NCI-H2227 treated with DMSO at 0.1 percent for 48 hours (cell line): ENCODE results near the gene PRRT4.

Experiments used
- DNase-seq: peaks from one replicate; lab custom pipeline; 2025; lab: John Stamatoyannopoulos, UW

Gene PRRT4

GRCh38 chr7:128374041-128374440 lies 12.6 kb upstream of the PRRT4 start:
- DNase-seq: no peak

GRCh38 chr7:128373606-128374005 lies 12.1 kb upstream of the PRRT4 start:
- DNase-seq: no peak

- DNase-seq: no peak
These were observed 9.0 kb upstream of the PRRT4 start for GRCh38 chr7:128370491-128370890.

GRCh38 chr7:128366986-128367385 lies 5.5 kb upstream of the PRRT4 start:
- no peak for DNase-seq

- DNase-seq: no peak
These were observed 4.8 kb upstream of the PRRT4 start for GRCh38 chr7:128366300-128366699.

GRCh38 chr7:128365432-128365831 lies 3.9 kb upstream of the PRRT4 start:
- no peak for DNase-seq

- DNase-seq: no peak
These were observed 2.8 kb upstream of the PRRT4 start for GRCh38 chr7:128364166-128364870.

GRCh38 chr7:128363261-128363721 lies 1.8 kb upstream of the PRRT4 start:
- no peak for DNase-seq

- DNase-seq: no peak
These were observed 1.2 kb upstream of the PRRT4 start for GRCh38 chr7:128362670-128363069.

- DNase-seq: no peak
These were observed 1.2 kb downstream of the PRRT4 start for GRCh38 chr7:128360359-128360678.

- no peak for DNase-seq
These were observed 1.6 kb downstream of the PRRT4 start for GRCh38 chr7:128359939-128360338.

- DNase-seq: no peak
These were observed 2.2 kb downstream of the PRRT4 start for GRCh38 chr7:128359336-128359735.

GRCh38 chr7:128358233-128358632 lies 3.3 kb downstream of the PRRT4 start:
- no peak for DNase-seq

GRCh38 chr7:128357217-128357613 lies 4.3 kb downstream of the PRRT4 start:
- DNase-seq: no peak

- no peak for DNase-seq
These were observed 4.8 kb downstream of the PRRT4 start for GRCh38 chr7:128356546-128357216.

GRCh38 chr7:128353610-128354009 lies 7.9 kb downstream of the PRRT4 start:
- no peak for DNase-seq

- no peak for DNase-seq
These were observed 8.3 kb downstream of the PRRT4 start for GRCh38 chr7:128353189-128353588.

GRCh38 chr7:128352636-128353035 lies 8.9 kb downstream of the PRRT4 start:
- DNase-seq: no peak

GRCh38 chr7:128352153-128352537 lies 9.3 kb downstream of the PRRT4 start:
- no peak for DNase-seq

GRCh38 chr7:128351296-128352152 lies 10.0 kb downstream of the PRRT4 start:
- no peak for DNase-seq

- DNase-seq: no peak
These were observed 10.7 kb downstream of the PRRT4 start for GRCh38 chr7:128350708-128351295.

- no peak for DNase-seq
These were observed 12.0 kb downstream of the PRRT4 start for GRCh38 chr7:128349466-128349825.

GRCh38 chr7:128347647-128348097 lies 13.8 kb downstream of the PRRT4 start:
- no peak for DNase-seq
